GM23248 (cell line): ENCODE measurements around the gene GSTM1.

Source experiments
- EZH2 ChIP-seq: fragments of 200-600 bp; sonication (generic); IDR thresholded peaks from 2 replicates; pipeline ENCODE4 v1.6.1; 2018; ENCODE audit warnings: antibody characterized with exemption, mild to moderate bottlenecking; ENCODE audit not compliant: insufficient read depth, poor library complexity, severe bottlenecking
- EZH2phosphoT487 ChIP-seq: fragments of 200-600 bp; sonication (generic); IDR thresholded peaks from 2 replicates; pipeline ENCODE4 v1.6.1; 2018; ENCODE audit warnings: antibody characterized with exemption, moderate library complexity, mild to moderate bottlenecking, low read depth; ENCODE audit not compliant: insufficient read depth

- TF ChIP-seq EZH2phosphoT487 (no peak), EZH2 (no peak)
These were observed 35.5 kb downstream of the GSTM1 start for GRCh38 chr1:109722908-109723691.
